ENCODE measurements around the gene TPPP. TPM values are rescaled to one million over a fixed set of nuclear protein-coding genes. Genes with fewer than 3 reads are reported as not detected.
"Not testable (repeated sequence)": the region's sequence is repeated elsewhere in the genome, so short reads cannot be mapped to it uniquely, and the experiment has no call there.

The TPPP gene
- polyA plus RNA-seq, 1 experiment, result 0.05 TPM

DNA sequence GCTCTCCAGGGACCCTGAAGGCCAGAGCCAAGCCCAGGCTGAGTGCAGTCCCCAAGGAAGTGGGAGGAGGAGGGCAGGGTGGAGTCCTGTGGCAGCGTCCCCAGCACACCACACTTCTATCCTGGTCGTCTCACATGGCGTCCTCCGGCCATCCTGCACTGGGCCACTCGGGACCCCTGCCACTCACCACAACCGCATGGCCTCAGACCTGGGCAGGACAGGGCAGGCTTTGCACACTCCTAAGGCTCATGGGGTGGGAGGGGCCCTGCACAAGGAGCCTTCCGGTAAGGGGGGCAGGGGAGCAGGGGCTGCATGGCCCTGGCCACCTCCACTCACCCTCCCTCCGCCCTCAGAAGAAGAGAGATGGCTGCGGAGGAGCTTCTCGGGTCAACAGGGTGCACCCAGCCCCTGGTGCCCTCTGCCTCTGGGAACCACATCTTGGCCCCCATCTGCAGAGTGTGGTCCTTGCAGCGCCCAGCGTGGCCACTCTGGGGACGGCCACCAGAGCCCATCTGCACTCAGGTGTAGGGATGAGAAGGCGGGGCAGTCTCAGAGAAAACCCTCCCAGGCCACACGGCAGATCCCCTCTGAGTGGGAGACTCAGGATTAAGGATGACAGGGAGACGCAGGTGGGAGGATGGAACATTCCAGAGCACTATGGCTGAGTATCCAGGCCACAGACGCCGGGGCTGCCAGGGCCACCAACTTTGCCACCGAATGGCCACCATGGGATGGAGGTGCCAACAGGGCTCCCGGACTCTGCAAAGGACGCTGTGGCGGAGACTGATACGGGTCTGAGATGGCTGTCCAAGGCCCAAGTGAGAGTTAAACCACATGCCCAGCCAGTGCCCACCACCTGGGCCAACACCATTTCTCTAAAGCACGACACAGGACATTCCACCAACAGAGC is 7.6 kb downstream of the TPPP start:
- ChIA-PET CTCF (no interaction called here), POLR2A (no interaction called here)
- Histone ChIP-seq H3K4me3 (ENCODE audit: low read depth, low read length) (no peak overlapping the region), H3K27me3 (ENCODE audit: control insufficient read depth, insufficient read depth, low read length) (no peaks in the 10 kb centered on the region), H3K9me3 (ENCODE audit: control insufficient read depth, insufficient read depth, low read length) (no peaks in the 10 kb centered on the region; the same call in 1 of the 2 replicates), H3K27ac (ENCODE audit: low read depth, low read length) (no peak overlapping the region)
- TF ChIP-seq, protein P1, sequence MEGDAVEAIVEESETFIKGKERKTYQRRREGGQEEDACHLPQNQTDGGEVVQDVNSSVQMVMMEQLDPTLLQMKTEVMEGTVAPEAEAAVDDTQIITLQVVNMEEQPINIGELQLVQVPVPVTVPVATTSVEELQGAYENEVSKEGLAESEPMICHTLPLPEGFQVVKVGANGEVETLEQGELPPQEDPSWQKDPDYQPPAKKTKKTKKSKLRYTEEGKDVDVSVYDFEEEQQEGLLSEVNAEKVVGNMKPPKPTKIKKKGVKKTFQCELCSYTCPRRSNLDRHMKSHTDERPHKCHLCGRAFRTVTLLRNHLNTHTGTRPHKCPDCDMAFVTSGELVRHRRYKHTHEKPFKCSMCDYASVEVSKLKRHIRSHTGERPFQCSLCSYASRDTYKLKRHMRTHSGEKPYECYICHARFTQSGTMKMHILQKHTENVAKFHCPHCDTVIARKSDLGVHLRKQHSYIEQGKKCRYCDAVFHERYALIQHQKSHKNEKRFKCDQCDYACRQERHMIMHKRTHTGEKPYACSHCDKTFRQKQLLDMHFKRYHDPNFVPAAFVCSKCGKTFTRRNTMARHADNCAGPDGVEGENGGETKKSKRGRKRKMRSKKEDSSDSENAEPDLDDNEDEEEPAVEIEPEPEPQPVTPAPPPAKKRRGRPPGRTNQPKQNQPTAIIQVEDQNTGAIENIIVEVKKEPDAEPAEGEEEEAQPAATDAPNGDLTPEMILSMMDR (IDR thresholded peaks at IDR 0.05; ENCODE audit: low read depth, low read length), result no peak
- DNase-seq (ENCODE audit: low read depth, low spot score), result no peak

DNA sequence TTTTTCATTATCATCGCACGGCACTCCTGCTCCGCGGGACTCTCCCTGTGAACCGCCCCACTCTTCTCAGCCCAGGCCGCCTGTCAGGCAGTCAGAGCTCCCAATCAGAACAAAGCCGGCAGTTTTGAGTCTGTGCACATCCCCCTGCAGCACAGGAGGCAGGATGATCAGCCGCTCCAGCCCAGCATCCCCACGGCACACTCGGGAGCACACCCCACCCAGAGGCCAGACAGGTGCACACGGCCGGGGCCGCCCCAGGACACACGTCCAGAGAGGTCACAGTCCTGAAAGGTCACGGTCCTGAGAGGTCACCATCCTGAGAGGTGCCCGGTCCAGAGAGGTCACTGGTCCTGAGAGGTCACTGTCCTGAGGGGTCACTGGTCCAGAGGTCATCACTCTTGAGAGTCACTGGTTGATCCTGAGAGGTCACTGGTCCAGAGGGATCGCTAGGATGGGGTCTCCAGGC is 8.4 kb downstream of the TPPP start:
- ChIA-PET POLR2A (no interaction called here), CTCF (no interaction called here)
- no peaks in the 10 kb centered on the region for H3K27me3 ChIP-seq (ENCODE audit: control insufficient read depth, insufficient read depth, low read length)
- no peaks in the 10 kb centered on the region; the same call in 1 of the 2 replicates for H3K9me3 ChIP-seq (ENCODE audit: control insufficient read depth, insufficient read depth, low read length)
- no peak overlapping the region for H3K27ac ChIP-seq (ENCODE audit: low read depth, low read length)
- TF ChIP-seq, protein P1 (IDR thresholded peaks at IDR 0.05; ENCODE audit: low read depth, low read length), result no peak
- H3K4me3 ChIP-seq (ENCODE audit: low read depth, low read length), result no peak overlapping the region
- DNase-seq (ENCODE audit: low read depth, low spot score), result no peak

DNA sequence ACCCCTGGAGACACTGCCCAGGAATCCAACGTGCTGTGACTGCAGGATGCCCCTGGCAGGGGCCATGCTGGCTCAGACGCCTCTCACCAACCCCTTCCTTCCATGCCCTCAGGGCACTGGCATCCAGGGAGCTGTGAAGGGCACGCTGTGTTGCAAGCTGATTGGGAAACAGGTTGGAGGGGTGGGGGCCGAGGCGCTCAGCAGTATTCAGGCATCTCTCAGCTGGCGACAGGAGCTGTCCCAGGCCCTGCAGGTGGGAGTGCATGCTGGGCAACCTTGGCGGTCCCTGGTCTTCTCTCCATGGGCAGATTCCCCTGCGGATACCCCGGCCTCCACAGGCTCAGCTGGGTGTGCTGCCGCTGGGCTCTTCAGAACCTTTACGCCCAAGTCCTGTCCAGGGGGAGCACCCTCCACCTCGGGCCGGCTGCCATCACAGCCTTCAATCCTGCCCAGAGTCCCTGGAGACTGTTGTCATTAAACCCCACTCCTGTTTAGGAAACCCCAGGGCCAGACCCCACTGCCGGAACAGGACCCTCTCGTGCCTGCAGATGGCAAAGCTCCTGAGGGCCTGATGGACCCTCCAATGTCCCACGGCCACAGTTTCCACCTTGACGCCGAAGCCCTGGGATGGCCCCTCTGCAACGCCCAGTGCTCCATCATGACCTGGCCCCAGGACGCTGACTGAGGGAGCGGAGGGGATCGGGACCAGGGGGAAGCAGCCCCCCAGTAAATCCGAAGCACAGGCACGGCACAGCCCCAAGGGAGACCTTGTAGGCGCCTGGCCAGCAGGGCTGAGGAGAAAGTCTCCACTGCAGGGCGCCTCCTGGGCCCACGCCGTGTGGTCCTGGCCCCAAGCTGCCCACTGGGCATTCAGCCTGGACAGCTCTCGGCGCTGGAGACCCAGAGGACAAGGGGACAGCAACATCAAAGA is 9.3 kb downstream of the TPPP start:
- DNase-seq (ENCODE audit: low read depth, low spot score), result no peak
- CTCF ChIA-PET, result no interaction called here
- Histone ChIP-seq H3K27ac (ENCODE audit: low read depth, low read length) (no peak overlapping the region), H3K27me3 (ENCODE audit: control insufficient read depth, insufficient read depth, low read length) (no peaks in the 10 kb centered on the region), H3K4me3 (ENCODE audit: low read depth, low read length) (no peak overlapping the region), H3K9me3 (ENCODE audit: control insufficient read depth, insufficient read depth, low read length) (no peaks in the 10 kb centered on the region; the same call in 1 of the 2 replicates)
- TF ChIP-seq, protein P1 (IDR thresholded peaks at IDR 0.05; ENCODE audit: low read depth, low read length), result no peak
- POLR2A ChIA-PET, result no interaction called here

DNA sequence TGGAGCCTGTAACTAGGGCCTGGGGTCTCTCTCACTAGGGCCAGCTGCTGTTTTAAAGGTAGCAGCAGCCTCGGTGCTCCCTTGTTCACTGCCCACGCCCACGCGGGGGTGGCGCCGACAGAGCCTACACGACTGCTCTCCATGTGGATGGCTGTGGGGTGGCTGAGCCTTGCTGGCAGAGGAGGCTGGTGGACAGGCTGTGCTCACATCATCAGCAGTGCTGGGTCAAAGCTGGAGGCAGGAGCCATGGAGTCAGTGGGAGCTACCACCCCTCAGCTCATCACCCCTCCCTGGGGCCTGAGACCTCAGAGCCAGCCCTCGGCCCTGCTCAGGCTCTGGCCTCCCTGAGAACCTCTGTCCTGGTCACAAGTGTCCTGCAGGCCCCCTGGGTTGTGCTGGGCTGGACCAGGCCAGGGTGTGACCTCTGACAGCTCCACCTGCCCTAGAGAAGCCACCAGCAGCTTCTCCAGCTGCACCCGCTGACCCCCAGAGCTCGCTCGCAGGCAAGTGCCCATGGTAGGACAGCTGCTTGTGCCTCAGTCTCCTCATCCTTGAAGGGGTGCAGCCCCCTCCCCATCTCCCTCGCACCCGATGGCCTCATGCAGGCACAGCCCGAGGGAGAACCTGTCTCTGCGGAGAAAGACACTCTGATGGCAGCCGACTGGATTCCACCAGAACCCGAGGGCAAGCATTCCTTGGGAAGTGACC is 10.3 kb downstream of the TPPP start:
- DNase-seq (ENCODE audit: low read depth, low spot score); H3K27ac ChIP-seq (ENCODE audit: low read depth, low read length); H3K27me3 ChIP-seq (ENCODE audit: control insufficient read depth, insufficient read depth, low read length); H3K9me3 ChIP-seq (ENCODE audit: control insufficient read depth, insufficient read depth, low read length); H3K4me3 ChIP-seq (ENCODE audit: low read depth, low read length); CTCF ChIA-PET; POLR2A ChIA-PET: not testable (repeated sequence)

DNA sequence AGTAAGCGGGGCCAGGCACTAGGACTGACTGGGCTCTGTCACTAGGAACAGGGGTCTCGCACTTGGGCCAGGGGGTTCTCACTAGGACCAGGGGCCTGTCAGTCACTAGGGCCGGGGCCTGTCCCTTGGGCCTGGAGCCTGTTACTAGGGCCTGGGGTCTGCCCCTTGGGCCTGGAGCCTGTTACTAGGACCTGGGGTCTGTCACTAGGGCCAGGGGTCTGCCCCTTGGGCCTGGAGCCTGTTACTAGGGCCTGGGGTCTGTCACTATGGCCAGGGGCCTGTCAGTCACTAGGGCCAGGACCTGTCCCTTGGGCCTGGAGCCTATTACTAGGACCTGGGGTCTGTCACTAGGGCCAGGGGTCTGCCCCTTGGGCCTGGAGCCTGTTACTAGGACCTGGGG is 10.9 kb downstream of the TPPP start:
- POLR2A ChIA-PET; H3K27ac ChIP-seq (ENCODE audit: low read depth, low read length); H3K9me3 ChIP-seq (ENCODE audit: control insufficient read depth, insufficient read depth, low read length); H3K27me3 ChIP-seq (ENCODE audit: control insufficient read depth, insufficient read depth, low read length); DNase-seq (ENCODE audit: low read depth, low spot score); CTCF ChIA-PET; H3K4me3 ChIP-seq (ENCODE audit: low read depth, low read length): not testable (repeated sequence)

DNA sequence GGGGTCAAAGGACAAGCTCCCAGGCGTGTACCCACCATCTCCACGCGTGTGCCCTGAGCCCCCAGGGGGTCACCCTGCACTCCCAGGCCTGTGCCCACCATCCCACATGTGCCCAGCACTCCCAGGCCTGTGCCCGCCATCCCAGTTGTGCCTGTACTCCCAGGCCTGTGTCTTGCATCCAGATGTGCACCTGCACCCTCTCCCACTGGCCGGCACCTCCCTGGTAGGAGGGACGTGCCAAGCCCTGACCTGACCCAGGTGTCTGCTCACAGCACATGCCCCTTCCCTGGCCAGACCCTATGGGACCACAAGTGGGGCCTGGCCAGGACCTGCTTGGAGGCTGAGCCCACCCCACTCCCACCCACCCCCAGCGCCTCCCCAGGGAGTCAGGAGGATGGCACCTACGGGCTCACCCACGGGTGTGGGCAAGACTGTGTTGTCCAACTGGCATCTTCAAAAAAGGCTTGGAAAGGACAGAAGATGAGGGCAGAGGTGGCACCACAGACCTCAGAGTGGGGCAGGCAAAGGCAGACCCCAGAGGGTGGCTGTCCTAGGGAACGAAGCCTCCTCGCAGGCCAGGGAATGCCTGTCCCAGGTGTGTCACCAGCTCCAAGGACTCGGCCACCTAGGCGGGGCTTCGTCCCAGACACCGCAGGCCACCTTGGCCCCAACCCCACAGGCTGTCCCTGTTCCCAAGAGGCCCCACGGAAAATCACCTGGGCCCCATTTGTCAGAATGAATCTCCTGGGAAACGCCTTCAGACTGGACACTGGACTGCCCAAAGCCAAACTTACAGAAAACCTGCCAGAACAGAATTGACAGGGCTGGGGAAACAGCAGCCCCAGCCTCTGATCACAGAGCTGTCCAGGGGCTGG is 11.6 kb downstream of the TPPP start:
- H3K9me3 ChIP-seq (ENCODE audit: control insufficient read depth, insufficient read depth, low read length); H3K4me3 ChIP-seq (ENCODE audit: low read depth, low read length); DNase-seq (ENCODE audit: low read depth, low spot score); H3K27ac ChIP-seq (ENCODE audit: low read depth, low read length); CTCF ChIA-PET; H3K27me3 ChIP-seq (ENCODE audit: control insufficient read depth, insufficient read depth, low read length); POLR2A ChIA-PET: not testable (repeated sequence)

DNA sequence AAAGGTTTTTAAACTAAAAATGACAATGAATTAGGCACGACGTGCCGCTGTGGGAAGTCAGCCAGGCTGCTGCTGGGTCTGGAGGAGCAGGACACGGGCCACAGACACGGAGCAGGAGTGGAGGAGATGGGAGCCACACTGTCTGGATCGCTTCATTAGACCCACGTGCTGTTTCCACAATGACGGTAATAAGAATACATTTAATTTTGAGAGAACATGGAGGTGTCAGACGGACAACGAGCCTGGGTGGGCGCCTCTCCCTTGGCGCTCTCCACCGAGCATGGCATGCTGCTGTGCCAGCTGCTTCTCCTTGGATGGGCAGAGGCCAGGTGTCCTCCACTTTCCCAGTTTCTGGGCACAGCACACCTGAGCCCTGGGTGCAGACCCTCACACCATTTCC is 12.3 kb downstream of the TPPP start:
- H3K4me3 ChIP-seq (ENCODE audit: low read depth, low read length); CTCF ChIA-PET; H3K9me3 ChIP-seq (ENCODE audit: control insufficient read depth, insufficient read depth, low read length); DNase-seq (ENCODE audit: low read depth, low spot score); H3K27me3 ChIP-seq (ENCODE audit: control insufficient read depth, insufficient read depth, low read length); POLR2A ChIA-PET; H3K27ac ChIP-seq (ENCODE audit: low read depth, low read length): not testable (repeated sequence)
